ENCODE results near the gene EZH1.

- TF ChIP-seq CTCF (IDR thresholded peaks at IDR 0.05) = no peak
- TF ChIP-seq POLR2A (IDR thresholded peaks at IDR 0.05) = no peak
- no peak for TF ChIP-seq POLR2AphosphoS5 (IDR thresholded peaks at IDR 0.05)
Observed at GRCh38 chr17:42782166-42783061, 37.6 kb upstream of the EZH1 start.

Data from upper lobe of left lung (tissue), 4 donors.